Muscle of back (tissue), 11 donors: ENCODE measurements around the gene TP63. TPM values are rescaled to one million over a fixed set of nuclear protein-coding genes. Genes with fewer than 3 reads are reported as not detected.

Experiments
- DNase-seq, 3 donors: peaks; one replicate each; pipeline versions ENCODE4 v3.0.0 to v3.0.0-alpha.2; 2013
- polyA plus RNA-seq, 10 donors: library from polyadenylated mRNA; unstranded; fragments of 120-200 nt; gene quantifications; one replicate each; pipeline ENCODE4 v1.2.1, GENCODE V29; 2013; ENCODE audit not compliant: insufficient read length in 10 of 10

Gene TP63
- polyA plus RNA-seq, 10 donors: 7.2 to 43.6 (median 14.8) TPM

- no peak for DNase-seq
Measured at GRCh38 chr3:189911001-189911400, 279.8 kb downstream of the TP63 start.

DNA sequence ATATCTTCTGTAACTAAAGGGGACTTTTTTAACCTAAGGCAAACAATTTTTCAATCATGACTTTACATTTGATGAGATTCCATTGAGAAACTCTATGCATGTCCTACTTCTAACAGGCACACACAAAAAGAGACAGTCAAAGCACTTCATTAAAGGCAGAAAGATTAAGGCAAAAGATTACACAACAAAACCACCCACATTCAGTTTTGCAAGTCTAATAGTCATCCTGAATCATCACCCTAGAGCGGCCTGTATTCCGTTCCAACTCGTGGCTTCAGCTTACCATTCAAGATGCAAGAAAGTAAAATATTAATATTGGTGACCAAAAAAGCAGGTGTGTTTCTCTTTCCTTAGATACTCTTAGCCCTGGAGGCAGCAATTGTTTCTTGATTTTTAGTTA is 283.6 kb downstream of the TP63 start:
- peak in 1 of 3 donors; percentile 74 for DNase-seq

DNA sequence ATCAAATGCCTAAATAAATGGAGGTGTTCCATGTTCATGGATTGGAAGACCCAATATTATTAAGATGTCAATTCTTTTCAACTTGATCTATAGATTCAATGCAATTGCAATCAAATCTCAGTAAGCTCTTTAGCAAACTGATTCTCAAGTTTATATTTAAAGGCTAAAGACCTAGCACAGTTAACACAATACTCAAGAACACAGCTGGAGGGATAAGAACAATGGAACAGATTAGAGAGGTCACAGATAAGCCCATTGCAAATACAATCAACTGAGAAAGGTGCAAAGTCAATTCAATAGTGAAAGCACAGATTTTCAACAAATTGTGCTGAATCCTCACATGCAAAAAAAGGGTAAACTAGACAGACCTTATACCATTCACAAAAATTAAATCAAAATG is 290.6 kb downstream of the TP63 start:
- DNase-seq: no peak

DNA sequence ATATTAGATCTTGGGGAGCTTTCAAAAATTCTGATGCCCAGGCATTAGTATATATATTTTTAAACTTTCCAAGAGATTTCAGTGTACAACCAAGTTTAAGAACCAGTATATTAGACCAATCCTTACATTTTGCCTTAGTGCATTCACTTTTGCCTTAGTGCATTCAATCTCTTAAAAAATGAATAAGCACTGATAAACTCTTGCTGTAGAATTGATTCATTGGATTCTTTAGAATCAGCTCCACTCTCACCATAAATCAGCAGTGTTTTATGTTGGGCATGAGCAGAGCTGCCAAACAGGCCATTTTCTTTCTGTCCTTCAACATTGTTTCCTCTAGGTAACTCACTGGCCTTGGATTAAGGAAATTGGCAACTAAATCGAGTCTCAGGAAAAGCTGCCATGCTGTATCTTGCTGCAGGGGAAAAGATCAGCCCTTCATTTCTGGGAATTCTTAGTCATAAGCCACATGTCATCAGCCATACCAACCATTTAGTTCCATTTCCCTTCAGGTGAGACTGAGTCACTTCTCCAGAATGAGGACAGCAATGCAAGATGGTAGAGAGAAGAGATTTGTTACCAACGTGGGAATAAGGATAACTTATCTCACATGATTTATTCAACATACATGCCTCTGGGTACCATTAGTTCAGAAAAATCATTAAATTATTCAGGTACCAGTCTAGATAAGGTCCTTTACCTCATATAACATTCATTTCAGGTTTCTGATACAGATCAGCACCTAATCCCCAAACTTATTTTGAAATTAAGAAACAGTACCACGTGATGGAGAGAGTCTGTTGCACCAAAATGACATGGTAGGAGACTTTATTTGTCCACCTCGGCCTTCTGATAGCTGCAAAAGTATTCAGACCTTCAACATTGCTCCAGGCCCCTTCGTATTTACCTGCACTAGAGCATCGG is 297.0 kb downstream of the TP63 start:
- DNase-seq: no peak

DNA sequence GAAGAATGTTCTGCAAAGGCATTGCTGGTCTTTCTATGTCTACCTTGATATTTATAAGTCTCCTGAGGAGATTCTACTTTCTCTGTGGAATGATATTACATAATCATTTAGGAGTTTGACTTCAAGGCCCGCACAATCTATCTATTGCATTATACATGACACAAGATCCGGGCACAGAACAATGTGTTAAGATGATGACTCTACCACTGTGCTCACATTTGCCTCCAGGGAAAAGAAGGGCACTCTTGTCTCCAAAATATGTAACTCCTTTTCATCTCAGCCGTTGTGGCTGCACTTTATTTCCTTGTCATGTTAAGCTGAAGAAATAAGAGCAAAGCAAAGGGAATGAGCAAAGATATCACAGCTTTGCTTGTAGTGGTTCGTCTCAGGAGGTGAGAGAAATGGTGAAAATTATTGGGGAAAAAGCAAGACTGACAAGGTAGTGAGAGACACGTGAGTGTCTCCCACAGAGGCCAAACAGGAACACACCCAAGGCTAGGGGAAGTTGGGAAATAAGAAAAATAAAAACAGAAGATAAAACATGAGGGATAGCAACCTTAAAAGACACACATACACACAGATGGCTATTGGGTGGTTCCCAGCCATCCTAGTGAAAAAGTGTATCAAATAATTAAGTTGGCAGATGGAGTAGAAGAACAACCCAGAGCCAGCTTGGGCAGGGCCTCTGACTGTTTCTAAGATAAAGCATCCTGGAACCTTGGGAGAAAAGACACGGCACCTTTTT is 305.2 kb downstream of the TP63 start:
- no peak for DNase-seq

DNA sequence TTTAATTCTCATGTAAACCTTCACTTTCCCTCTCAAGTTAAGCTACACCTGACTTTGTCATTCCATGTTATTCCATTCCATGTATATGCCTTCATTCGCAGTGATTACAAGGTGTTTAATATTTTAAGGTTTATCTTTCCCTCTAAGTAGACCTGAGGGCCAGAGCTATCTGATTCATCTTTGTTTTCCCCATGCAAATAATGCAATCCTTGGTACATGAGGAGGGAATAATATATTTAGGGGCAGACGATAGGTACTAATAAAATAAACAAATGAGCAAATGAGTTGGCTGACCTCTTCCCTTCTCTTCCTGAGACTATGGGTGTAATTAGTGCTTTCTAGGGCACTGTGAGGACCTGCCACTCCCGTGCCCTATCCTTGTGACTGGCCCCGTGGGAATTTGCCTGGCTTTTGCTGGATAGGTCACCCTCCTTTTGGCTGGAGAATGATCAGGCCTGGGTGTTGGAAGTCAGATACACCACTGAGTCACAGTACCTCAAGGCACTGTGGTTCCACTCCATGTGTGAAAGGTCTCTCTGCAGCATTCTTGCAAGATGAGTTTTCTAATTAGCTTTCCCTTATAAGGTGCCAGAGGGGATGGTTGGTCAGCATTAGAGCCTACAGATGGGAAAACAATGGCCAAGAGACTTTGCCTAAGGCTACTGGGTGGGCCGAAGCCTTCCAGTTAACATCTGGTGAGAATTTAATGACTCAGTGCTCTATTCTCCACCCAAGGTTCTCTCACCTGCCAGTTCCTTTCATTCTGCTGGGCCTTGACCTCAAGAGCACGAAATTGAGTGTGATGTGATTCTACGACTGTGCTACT is 306.3 kb downstream of the TP63 start:
- DNase-seq: peak in 1 of 3 donors; percentile 86

DNA sequence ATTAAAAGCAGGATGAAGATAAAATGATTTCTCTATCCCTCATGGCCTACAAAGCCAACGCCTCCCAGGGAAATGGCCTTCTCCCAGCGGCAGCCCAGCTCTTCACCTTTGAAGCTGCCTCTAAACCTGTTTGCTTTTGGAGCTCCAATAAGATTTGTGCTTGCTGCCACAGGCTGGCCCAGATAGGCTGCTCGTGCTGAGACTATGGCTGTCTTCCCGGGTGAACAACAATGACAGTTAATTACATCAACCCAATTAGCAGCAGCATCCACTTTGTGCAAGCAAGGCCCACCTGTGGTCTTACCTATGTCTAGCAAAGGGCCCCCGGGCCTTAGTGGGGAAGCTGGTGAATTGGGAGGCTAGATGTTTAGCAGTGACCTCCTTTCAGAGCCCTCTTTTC is 309.9 kb downstream of the TP63 start:
- DNase-seq: no peak

DNA sequence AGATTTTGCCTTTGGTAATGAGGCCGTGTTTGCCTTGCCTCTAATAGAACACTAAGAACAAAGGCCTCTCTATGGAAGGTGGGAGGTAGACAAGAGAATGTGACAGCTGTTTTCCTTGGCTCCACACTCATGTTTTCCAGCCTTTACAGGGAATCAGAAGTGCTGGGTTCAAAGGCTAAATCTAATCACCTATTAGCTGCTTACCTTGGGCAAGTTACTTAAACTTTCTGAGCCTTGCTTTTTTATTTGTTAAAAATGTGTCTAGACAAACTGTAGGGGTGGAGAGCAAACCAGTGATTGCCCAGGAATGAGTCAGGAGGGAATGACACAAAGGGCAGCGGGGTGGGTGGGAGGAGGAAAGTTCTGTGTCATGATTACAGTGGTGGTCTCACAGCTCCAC is 310.5 kb downstream of the TP63 start:
- DNase-seq: no peak

- no peak for DNase-seq
Measured at GRCh38 chr3:189942948-189943347, 311.8 kb downstream of the TP63 start.

DNA sequence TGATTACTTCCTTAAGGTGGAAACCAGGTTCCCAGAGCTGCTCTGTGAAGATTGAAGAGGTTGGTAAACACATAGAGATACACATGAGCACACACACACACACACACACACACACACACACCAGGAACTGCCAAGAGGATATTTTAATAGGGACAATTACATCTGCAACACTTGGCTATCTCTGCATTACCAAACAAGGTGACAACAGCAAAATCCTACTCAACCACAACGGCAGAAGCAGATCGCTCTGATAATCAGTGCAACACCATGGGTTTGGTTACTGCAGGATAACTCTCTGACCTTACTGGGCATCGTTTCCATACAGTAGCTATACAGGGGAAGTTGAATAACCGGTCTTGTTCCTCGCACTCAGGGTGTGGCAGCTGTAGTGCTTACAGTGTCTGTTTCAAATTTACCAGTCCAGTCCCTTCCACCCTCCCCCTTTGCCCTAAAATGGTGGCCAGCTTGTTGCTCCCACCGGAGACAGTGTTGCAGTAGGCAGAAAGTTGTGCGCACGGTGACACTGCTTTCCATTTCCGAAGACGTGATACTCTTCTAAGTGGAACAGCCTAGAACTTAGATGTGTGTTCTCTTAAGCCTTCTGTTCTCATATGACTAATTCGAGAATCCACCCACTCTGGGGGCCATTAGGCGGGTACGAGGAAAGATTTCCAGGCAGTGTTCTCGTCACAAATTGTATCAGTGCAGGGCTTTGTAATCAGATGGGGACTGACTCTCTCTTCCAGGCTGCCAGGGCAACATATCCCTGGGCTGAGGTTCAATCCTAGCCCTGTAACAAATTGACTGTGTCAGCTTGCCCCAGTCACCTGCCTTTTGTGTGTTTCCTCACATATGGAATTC is 313.3 kb downstream of the TP63 start:
- DNase-seq: no peak

DNA sequence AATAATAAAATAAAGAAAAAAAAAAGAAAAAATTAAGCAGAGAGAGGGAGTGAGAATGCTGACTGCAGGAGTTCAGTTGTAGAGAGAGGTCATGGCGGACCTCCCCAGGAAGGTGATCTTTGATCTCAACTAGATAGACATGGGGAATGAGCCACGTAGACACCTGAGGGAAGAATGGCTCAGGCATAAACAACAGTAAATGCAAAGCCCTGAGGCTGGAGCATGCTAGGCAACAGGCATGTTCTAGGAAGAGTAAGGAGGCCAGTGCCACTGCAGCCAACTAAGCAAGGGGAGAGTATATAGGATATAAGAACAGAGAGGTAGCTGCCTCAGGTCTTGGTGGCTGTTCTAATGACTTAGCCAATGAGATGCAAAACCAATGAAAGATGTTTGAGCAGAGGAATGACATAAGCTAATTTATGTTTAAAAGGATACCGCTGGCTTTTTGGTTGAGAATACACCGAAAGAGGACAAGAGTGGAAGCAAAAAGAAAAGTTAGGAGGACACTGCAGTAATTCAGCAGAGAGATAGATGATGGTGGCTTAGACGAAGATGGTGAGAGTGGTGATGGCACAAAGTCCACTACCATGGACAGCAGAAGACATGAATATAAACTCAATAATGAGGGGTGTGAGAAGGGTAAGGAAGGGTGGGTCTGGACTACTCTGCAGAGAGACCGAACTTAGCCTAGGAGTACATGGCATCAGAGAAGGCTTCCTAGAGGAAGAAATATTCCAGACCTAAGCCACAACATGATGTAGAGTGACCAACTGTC is 314.9 kb downstream of the TP63 start:
- no peak for DNase-seq
